Activated T-cell treated with anti-CD3 and anti-CD28 coated beads, Interleukin-2, amount 50 U/mL, for 72 hours (primary cell): ENCODE measurements around the gene CXADR. TPM values are rescaled to one million over a fixed set of nuclear protein-coding genes. Genes with fewer than 3 reads are reported as not detected.

ENCODE experiments used
- ATAC-seq, 2 donors: fragments of 150-1000 bp; cut with Tn5 transposase; replicated peaks in 1 of 2; 2 replicates each; pipeline ENCODE4 v1.10.0; 2021; ENCODE audit warnings: moderate library complexity in 2 of 2, mild to moderate bottlenecking in 1 of 2
- DNase-seq, 2 donors: peaks; one replicate each; pipeline ENCODE4 v3.0.0; 2021 to 2022; ENCODE audit warnings: mixed read lengths in 1 of 2
- H3K27ac Mint-ChIP-seq: one replicate; pipeline ENCODE4 v1.8.0; 2022; ENCODE audit warnings: mild to moderate bottlenecking, moderate library complexity, mixed read lengths
- H3K27me3 Mint-ChIP-seq: one replicate; pipeline ENCODE4 v1.8.0; 2022; ENCODE audit warnings: low read depth, mixed read lengths
- H3K36me3 Mint-ChIP-seq, 2 donors: one replicate each; pipeline ENCODE4 v1.8.0; 2022; ENCODE audit warnings: mixed read lengths in 2 of 2, mild to moderate bottlenecking in 1 of 2; ENCODE audit not compliant: insufficient read depth in 2 of 2
- H3K4me1 Mint-ChIP-seq: one replicate; pipeline ENCODE4 v1.8.0; 2022; ENCODE audit warnings: low read depth, mixed read lengths
- H3K4me3 Mint-ChIP-seq, 2 donors: one replicate each; pipeline ENCODE4 v1.8.0; 2022; ENCODE audit warnings: mild to moderate bottlenecking in 2 of 2, mixed read lengths in 2 of 2, moderate library complexity in 2 of 2
- H3K9me3 Mint-ChIP-seq, 2 donors: one replicate each; pipeline ENCODE4 v1.8.0; 2022; ENCODE audit warnings: mixed read lengths in 2 of 2
- total RNA-seq, 2 donors: library from RNA; stranded (reverse); gene quantifications; one replicate each; pipeline ENCODE4 v1.2.3, GENCODE V29; 2022

The CXADR gene
- total RNA-seq, 2 donors from 2014 or later: 0.23 to 0.48 TPM

DNA sequence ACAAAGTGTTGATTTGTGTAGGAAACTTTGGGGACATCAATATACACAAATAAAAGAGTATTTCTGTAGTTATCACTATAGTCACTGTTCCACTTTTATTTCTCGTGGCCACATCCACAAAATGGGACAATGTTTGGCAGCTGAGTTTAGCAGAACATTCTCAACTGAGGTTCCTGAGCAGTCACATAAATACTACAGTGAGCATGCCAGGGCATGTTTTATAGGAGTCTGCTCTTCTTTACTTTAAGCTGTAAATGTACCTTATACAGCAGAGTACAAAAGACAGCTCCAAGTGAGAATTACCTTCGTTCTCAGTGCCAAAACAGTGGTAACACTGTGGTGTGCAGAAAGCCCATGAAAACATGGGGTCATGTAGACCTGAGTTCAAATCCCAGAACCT is 94.8 kb downstream of the CXADR start:
- H3K9me3 Mint-ChIP-seq: no peaks in the 10 kb centered on the region
- H3K4me1 Mint-ChIP-seq: peaks cover 51% of the 10 kb centered on the region
- ATAC-seq (no peak), DNase-seq (no peak)
- peaks cover 6 to 39% of the 10 kb centered on the region in 2 donors for H3K36me3 Mint-ChIP-seq
- no peaks in the 10 kb centered on the region for H3K27me3 Mint-ChIP-seq
- H3K4me3 Mint-ChIP-seq: no peak overlapping the region
- H3K27ac Mint-ChIP-seq: no peak overlapping the region

DNA sequence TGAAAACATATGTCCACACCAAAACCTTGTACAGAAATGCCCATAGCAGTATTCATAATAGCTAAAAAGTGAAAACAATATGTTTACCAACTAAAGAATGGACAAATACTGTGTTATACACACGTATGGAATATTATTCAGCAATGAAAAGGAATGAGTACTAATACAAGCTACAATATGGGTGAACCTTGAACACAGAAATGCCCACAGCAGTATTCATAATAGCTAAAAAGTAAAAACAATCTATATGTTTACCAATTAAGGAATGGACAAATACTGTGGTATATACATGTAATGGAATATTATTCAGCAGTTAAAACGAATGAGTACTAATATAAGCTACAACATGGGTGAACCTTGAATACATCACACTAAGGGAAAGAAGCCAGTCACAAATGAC is 96.8 kb downstream of the CXADR start:
- Mint-ChIP-seq H3K36me3 (peaks cover 4 to 26% of the 10 kb centered on the region in 2 donors), H3K9me3 (no peaks in the 10 kb centered on the region), H3K27ac (peak overlapping the region; percentile 12), H3K4me3 (peak overlapping the region; percentile 38 to 71), H3K4me1 (peaks cover 42% of the 10 kb centered on the region), H3K27me3 (no peaks in the 10 kb centered on the region)
- ATAC-seq (no peak), DNase-seq (no peak)

DNA sequence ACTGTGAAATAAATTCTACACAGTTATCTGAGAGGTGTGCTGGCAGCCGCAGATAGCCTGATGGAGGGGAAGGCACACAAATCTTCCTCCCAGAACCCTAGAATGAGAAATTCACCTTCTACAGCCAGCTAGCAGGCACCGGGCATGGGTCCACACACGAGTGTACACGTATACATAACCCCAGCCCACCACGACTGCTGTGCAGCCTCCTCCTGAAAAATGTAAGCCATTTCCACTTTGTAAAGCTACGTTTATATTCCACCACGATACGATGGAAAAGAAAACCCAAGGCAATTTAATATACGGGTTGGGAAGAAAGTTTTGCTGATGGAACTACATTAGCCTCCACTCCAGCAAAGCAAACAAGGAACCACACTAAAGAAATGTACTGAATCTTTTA is 98.1 kb downstream of the CXADR start:
- DNase-seq: peak in 1 of 2 donors; percentile 2
- ATAC-seq: no peak
- Mint-ChIP-seq H3K4me3 (peak overlapping the region; percentile 91 to 96), H3K27me3 (no peaks in the 10 kb centered on the region), H3K9me3 (no peaks in the 10 kb centered on the region), H3K4me1 (peaks cover 42% of the 10 kb centered on the region), H3K36me3 (peaks cover 4 to 26% of the 10 kb centered on the region in 2 donors), H3K27ac (peak overlapping the region; percentile 96)

DNA sequence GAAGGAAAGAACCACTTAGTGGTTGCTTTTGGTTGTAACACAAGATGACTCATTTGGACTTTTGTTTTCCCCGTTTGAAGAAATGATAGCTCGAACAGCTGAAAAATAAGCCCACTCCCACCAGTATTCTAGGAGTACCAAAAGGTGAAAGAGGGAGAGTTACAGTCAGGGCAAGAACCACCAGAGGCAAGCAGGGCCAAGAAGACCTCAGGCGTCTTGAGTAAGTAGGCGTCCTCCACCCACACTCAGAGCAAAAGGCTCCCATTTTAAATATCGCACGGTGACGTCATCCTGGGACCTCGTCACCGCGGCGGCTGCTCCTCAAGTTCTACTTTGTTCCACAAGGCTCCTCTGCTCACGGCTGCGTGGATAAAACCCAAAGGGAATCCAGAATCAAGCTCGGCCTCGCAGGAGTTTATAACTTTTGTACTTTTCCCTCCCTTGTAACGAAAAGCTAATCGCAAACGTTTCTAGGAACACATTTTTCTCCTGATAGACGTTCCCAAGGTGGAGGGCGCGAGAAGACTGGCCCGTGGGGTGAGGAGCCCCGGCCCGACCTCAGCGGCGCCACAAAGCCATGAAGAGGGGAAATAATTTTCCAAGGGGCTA is 98.7 kb downstream of the CXADR start:
- Mint-ChIP-seq H3K4me1 (peaks cover 42% of the 10 kb centered on the region), H3K36me3 (peaks cover 4 to 26% of the 10 kb centered on the region in 2 donors), H3K27ac (peak overlapping the region; percentile 96), H3K27me3 (no peaks in the 10 kb centered on the region), H3K4me3 (peak overlapping the region; percentile 91 to 96), H3K9me3 (no peaks in the 10 kb centered on the region)
- peak; percentile 84 for DNase-seq
- peak; percentile 65 to 69 for ATAC-seq

DNA sequence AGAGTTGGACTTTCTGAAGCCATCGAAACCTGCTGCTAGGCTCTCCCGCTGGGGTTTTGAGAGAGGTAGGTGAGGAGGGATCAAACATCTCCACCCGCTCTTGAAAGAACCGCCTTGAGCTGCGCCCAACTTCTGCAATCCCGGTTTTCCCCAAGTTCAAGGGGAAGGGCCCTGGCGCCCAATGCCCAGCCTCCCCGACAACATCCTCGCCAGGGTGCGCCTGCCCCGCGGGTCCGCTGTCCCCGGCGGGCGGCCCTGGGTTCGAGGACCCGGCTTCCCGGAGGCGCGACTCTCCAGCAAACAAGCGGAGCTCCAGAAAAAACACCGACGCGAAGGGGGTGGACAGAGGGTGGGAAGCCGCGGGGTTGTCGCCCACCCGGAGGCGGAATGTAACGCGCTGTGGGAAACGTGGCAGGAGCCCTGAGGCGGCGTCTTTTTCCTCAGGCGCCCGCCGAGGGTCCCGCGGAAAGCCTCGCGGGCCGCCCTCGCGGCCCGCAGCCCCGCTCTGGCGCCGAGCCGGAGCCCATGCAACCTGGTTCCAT is 99.3 kb downstream of the CXADR start:
- ATAC-seq (peak in 1 of 2 donors; percentile 26), DNase-seq (peak in 1 of 2 donors; percentile 40)
- Mint-ChIP-seq H3K4me1 (peaks cover 40% of the 10 kb centered on the region), H3K27ac (peak overlapping the region; percentile 96), H3K27me3 (no peaks in the 10 kb centered on the region), H3K9me3 (no peaks in the 10 kb centered on the region), H3K36me3 (peaks cover 4 to 22% of the 10 kb centered on the region in 2 donors), H3K4me3 (peak overlapping the region; percentile 91 to 96)

DNA sequence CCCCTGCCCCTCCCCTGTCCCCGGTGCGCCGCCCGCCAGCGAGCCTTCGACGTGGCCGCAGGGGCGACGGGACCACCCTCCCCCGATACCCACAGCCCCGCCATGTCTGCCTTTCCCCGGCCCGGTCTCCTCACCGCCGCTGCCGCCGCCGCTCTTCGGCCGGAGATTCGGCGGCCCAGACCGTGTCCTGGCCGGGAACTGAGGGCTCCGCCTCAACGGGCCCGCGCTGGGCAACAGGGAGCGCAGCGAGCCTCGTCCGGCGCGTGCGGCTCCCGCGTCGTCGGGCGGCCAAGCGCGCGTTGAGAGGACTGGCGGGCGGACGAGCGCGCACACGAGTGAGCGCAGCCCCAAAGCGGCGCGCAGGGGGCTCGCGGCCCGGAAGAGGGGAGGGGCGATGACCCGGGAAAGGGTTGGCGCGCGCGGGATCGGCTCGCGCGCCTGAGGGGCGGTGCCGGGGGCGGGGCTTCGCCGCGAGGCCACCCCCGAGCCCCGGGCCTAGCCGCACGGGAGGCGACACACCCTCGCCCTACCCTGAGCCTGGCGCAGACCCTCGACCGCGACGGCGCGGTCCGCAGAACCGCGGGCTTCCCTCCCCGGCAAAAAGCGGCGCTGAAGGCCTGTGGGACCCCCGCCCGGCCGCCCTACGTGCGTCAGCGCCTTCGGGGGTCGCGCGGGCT is 99.9 kb downstream of the CXADR start, which contains the start of gene BTG3:
Gene BTG3 (minus strand): TSS at position 337 of the 677 bp plus-strand sequence. CDS start 3,757 bp downstream, outside the sequence.
- ATAC-seq (peak; percentile 85), DNase-seq (peak; percentile 86 to 89)
- Mint-ChIP-seq H3K4me3 (peak within 1 kb of the TSS; percentile 91 to 96), H3K36me3 (peaks cover 4 to 21% of the 10 kb centered on the region in 2 donors), H3K9me3 (no peaks in the 10 kb centered on the region), H3K4me1 (peaks cover 34% of the 10 kb centered on the region), H3K27me3 (no peaks in the 10 kb centered on the region), H3K27ac (peak within 1 kb of the TSS; percentile 96)

DNA sequence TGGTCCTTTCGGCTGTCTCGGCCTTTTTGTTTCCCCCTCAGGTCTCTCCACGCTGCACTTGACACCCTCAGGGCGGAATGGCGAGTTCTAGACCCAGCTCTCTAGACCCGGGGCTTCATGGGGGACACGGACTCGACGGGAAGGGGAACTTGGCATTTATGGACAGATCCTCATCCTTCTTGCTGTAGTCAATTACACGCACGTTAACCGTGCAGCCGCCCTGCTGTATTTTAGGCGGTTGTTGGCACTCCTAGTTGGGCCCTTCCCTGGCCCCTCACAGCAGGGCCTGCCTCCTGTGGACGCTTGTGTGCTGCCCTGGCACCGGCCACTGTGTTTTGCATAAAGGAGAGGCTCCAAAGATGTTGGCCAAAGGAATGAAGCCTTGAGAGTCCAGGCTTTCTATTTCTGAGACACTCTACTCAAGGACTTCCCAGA is 100.4 kb downstream of the CXADR start:
- ATAC-seq: no peak
- H3K4me1 Mint-ChIP-seq: peaks cover 29% of the 10 kb centered on the region
- H3K27ac Mint-ChIP-seq: peak overlapping the region; percentile 68
- peaks cover 0 to 1% of the 10 kb centered on the region in 2 donors for H3K9me3 Mint-ChIP-seq
- H3K4me3 Mint-ChIP-seq: peak overlapping the region; percentile 73 to 77
- H3K36me3 Mint-ChIP-seq: peaks cover 4 to 18% of the 10 kb centered on the region in 2 donors
- H3K27me3 Mint-ChIP-seq: no peaks in the 10 kb centered on the region
- DNase-seq: no peak

DNA sequence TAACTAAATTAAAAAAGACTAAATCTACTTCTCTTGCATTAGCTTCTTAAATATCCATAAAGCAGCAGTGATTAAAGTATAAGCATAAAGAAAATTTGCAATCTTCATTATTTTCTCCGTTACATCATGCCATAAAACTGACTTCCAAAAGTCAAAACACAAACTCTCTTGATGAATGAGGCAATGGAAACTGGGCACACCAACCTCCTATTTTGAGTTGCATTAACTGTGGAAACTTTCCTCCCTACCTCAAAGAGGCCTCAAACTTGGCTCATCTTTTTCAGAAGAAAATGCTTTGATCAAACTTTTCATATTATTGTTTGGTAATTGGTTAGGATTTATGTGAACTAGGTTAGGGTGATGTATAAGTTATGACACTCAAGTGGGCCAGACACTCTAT is 104.0 kb downstream of the CXADR start:
- no peak overlapping the region for H3K27ac Mint-ChIP-seq
- H3K36me3 Mint-ChIP-seq: peaks cover 0 to 2% of the 10 kb centered on the region in 2 donors
- ATAC-seq (no peak), DNase-seq (no peak)
- H3K9me3 Mint-ChIP-seq: peaks cover 0 to 1% of the 10 kb centered on the region in 2 donors
- H3K4me1 Mint-ChIP-seq: peaks cover 4% of the 10 kb centered on the region
- H3K27me3 Mint-ChIP-seq: no peaks in the 10 kb centered on the region
- H3K4me3 Mint-ChIP-seq: no peak overlapping the region

DNA sequence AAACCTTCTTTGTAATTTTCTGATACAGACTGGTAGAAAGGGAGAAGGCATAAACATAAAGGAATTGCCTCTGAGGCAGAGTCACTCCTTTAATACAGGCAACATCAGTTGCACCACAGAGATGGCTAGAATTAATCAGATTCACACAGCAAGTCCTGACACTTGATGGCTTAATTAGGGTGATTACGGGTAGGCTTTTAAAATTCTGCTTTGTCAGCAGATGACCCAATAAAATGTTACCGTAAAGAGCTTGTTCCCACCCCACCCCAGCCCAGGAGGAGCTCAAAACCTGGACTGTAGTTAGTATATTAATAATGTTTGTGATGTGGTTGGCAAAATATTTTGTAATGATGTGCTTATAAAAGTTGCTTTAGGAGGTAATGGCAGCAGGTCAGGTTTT is 109.2 kb downstream of the CXADR start:
- no peak for ATAC-seq
- no peak overlapping the region for H3K4me3 Mint-ChIP-seq
- peaks cover 0 to 1% of the 10 kb centered on the region in 2 donors for H3K9me3 Mint-ChIP-seq
- no peak overlapping the region for H3K27ac Mint-ChIP-seq
- peaks cover 0 to 2% of the 10 kb centered on the region in 2 donors for H3K36me3 Mint-ChIP-seq
- H3K4me1 Mint-ChIP-seq: no peaks in the 10 kb centered on the region
- peaks cover 15% of the 10 kb centered on the region for H3K27me3 Mint-ChIP-seq
- DNase-seq: no peak

DNA sequence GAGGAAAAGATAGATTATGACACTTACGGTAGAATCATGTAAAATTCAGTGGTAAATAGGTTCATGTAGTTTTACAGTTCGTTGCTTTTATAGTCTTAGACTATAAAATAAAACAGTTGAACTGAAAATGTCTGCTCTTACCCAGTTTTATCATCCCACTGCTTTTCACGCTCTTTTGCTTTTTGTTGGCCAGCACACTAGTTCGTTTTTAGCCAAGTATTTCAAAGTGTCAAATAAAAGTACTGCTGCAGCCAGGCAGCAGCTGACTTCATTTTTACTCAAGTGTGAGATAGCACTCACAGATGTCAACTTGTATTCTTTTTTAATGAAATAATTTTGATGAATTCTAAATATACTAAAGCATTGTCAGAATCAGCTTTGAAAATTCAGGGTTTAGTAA is 118.4 kb downstream of the CXADR start:
- Mint-ChIP-seq H3K27me3 (peaks cover under 1% of the 10 kb centered on the region), H3K36me3 (no peaks in the 10 kb centered on the region), H3K27ac (no peak overlapping the region), H3K4me1 (no peaks in the 10 kb centered on the region), H3K4me3 (no peak overlapping the region), H3K9me3 (no peaks in the 10 kb centered on the region)
- no peak for DNase-seq
- no peak for ATAC-seq

DNA sequence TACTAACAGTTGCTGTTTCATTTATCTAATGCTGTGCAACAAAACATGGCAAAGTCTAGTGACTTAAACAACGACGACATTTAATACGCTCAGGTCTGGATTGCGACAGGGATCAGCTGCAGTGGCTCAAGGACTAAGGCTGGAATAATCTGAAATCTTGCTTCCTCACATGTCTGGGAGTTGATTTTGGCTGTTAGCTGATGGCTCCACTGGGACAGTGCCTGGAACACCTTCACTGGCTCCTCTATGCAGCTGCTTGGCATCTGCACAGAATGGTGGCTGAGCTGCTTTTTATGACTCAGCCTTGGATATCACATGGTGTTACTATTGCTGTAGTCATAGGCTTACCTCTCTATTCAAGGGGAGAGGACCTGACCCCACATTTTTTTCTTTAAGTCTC is 123.9 kb downstream of the CXADR start:
- ATAC-seq (no peak), DNase-seq (no peak)
- Mint-ChIP-seq H3K4me3 (no peak overlapping the region), H3K27ac (no peak overlapping the region), H3K9me3 (no peaks in the 10 kb centered on the region), H3K36me3 (peaks cover 0 to 5% of the 10 kb centered on the region in 2 donors), H3K4me1 (no peaks in the 10 kb centered on the region), H3K27me3 (no peaks in the 10 kb centered on the region)

DNA sequence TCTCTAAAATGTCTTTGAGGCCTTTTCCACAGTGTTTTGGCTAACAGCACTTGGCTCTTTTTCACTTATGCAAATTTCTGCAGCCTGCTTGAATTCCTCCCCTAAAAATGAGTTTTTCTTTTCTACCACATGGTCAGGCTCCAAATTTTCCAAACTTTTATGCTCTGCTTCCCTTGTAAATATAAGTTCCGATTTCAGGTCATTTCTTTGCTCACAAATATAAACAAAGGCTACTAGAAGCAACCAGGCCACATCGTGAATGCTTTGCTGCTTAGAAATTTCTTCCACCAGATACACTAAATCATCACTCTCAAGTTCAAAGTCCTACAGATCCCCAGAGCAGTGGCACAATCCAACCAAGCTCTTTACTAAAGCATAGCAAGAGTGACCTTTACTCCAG is 128.0 kb downstream of the CXADR start:
- H3K27ac Mint-ChIP-seq: no peak overlapping the region
- DNase-seq (no peak), ATAC-seq (no peak)
- no peak overlapping the region for H3K4me3 Mint-ChIP-seq
- H3K27me3 Mint-ChIP-seq: no peaks in the 10 kb centered on the region
- no peaks in the 10 kb centered on the region for H3K9me3 Mint-ChIP-seq
- peaks cover 0 to 5% of the 10 kb centered on the region in 2 donors for H3K36me3 Mint-ChIP-seq
- no peaks in the 10 kb centered on the region for H3K4me1 Mint-ChIP-seq
